GM23248 (cell line): ENCODE data around the gene SLC43A2. TPM values are rescaled to one million over a fixed set of nuclear protein-coding genes. Genes with fewer than 3 reads are reported as not detected.
A peak's percentile ranks its signal among the peaks of the same experiment; 100 is the strongest.

Source experiments
- DNase-seq: peaks from one replicate; pipeline ENCODE4 v3.0.0-alpha.2; 2015
- H2AFZ ChIP-seq: fragments of 200-600 bp; sonication (generic); 2 replicates; pipeline ENCODE4 v1.6.1; 2016; ENCODE audit warnings: antibody characterized with exemption
- H3F3A ChIP-seq: fragments of 200-600 bp; sonication (generic); 2 replicates; pipeline ENCODE4 v1.6.1; 2016; ENCODE audit warnings: mild to moderate bottlenecking, antibody characterized with exemption, mixed run types; ENCODE audit not compliant: insufficient read depth
- H3K27ac ChIP-seq: fragments of 200-600 bp; sonication (generic); 2 replicates; pipeline ENCODE4 v1.5.1; 2016; ENCODE audit warnings: mild to moderate bottlenecking
- H3K27me3 ChIP-seq: fragments of 200-600 bp; sonication (generic); replicated peaks from 2 replicates; pipeline ENCODE4 v1.6.1; 2016; ENCODE audit warnings: mild to moderate bottlenecking; ENCODE audit not compliant: insufficient read depth
- H3K36me3 ChIP-seq: fragments of 200-600 bp; sonication (generic); 2 replicates; pipeline ENCODE4 v1.6.1; 2016; ENCODE audit warnings: low read depth, mild to moderate bottlenecking
- H3K4me1 ChIP-seq: fragments of 200-600 bp; sonication (generic); 2 replicates; pipeline ENCODE4 v1.6.1; 2016; ENCODE audit warnings: mild to moderate bottlenecking; ENCODE audit not compliant: insufficient read depth
- H3K4me2 ChIP-seq: fragments of 200-600 bp; sonication (generic); one replicate; pipeline ENCODE4 v1.6.1; 2016; ENCODE audit warnings: mild to moderate bottlenecking; ENCODE audit not compliant: unreplicated experiment
- H3K4me3 ChIP-seq: fragments of 200-600 bp; sonication (generic); 2 replicates; pipeline ENCODE4 v1.5.1; 2016; ENCODE audit warnings: mild to moderate bottlenecking
- H3K79me2 ChIP-seq: fragments of 200-600 bp; sonication (generic); 2 replicates; pipeline ENCODE4 v1.6.1; 2016; ENCODE audit warnings: mild to moderate bottlenecking; ENCODE audit not compliant: insufficient read depth
- H3K9ac ChIP-seq: fragments of 200-600 bp; sonication (generic); 2 replicates; pipeline ENCODE4 v1.6.1; 2016; ENCODE audit warnings: mild to moderate bottlenecking
- H3K9me2 ChIP-seq: fragments of 200-600 bp; sonication (generic); 2 replicates; pipeline ENCODE4 v1.6.1; 2016; ENCODE audit warnings: mixed run types, mild to moderate bottlenecking, moderate library complexity; ENCODE audit not compliant: insufficient read depth
- H3K9me3 ChIP-seq: fragments of 200-600 bp; sonication (generic); one replicate; pipeline ENCODE4 v1.6.1; 2017; ENCODE audit warnings: low read depth
- H4K20me1 ChIP-seq: fragments of 200-600 bp; sonication (generic); 2 replicates; pipeline ENCODE4 v1.6.0; 2016; ENCODE audit not compliant: insufficient read depth
- EZH2 ChIP-seq: fragments of 200-600 bp; sonication (generic); IDR thresholded peaks from 2 replicates; pipeline ENCODE4 v1.6.1; 2018; ENCODE audit warnings: antibody characterized with exemption, mild to moderate bottlenecking; ENCODE audit not compliant: insufficient read depth, poor library complexity, severe bottlenecking
- EZH2phosphoT487 ChIP-seq: fragments of 200-600 bp; sonication (generic); IDR thresholded peaks from 2 replicates; pipeline ENCODE4 v1.6.1; 2018; ENCODE audit warnings: antibody characterized with exemption, moderate library complexity, mild to moderate bottlenecking, low read depth; ENCODE audit not compliant: insufficient read depth
- WGBS, 2 experiments: methylation state at CpG; one replicate each; pipeline ENCODE4 v1.1.6; 2015 to 2017; ENCODE audit warnings: low lambda C conversion rate in 2 of 2, low coverage in 1 of 2; ENCODE audit errors: missing lambda C conversion rate in 2 of 2; 5-methylcytosine and 5-hydroxymethylcytosine counted together
- in situ Hi-C: fragments of 300-500 bp; cut with MboI; formaldehyde crosslinking; loops from 2 replicates; pipeline ENCODE4 v1.15.0; 2020
- polyA plus RNA-seq: library from polyadenylated mRNA; unstranded; fragments of >200 nt; fragmentation: Nextera tagmentation; extraction: Ambion mirVana; gene quantifications from 2 replicates; pipeline ENCODE4 v1.2.1, GENCODE V29; 2016
- total RNA-seq: library from RNA; depleted of rRNA; stranded (reverse); fragments of >200 nt; shearing (Covaris generic); gene quantifications from 2 replicates; pipeline ENCODE4 v1.2.3, GENCODE V29; 2014

SLC43A2 gene
- total and polyA plus RNA-seq, 2 experiments from 2014 or later, result 6.0 to 8.6 TPM

DNA sequence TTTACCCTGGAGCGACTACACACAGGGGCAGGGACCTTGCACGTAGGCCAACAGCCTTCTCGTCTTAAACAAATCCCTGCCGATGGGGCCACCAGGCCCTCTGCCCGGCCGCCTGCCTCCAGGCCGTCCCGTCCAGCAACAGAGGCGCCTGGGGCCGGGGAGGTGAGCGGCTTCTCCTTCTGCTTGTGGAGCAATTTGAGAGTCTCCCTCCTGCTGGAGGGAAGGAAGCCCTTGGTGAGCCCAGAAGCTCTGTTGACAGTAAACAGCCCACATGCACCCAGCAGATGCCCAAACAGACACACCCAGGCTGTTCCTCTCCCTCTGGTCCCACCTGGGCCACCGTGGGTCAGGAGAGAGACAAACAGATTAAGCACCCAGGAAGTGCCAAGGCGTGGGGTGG is 8.1 kb downstream of the SLC43A2 start:
- Histone ChIP-seq H3K4me2 (no peak overlapping the region), H3K4me3 (no peak overlapping the region), H3K27me3 (no peaks in the 10 kb centered on the region), H4K20me1 (no peaks in the 10 kb centered on the region), H3K27ac (no peak overlapping the region), H3K9me2 (no peaks in the 10 kb centered on the region), H3K36me3 (no peaks in the 10 kb centered on the region), H3K9ac (no peak overlapping the region), H2AFZ (no peak overlapping the region), H3F3A (no peaks in the 10 kb centered on the region), H3K9me3 (no peaks in the 10 kb centered on the region), H3K79me2 (no peaks in the 10 kb centered on the region), H3K4me1 (peaks cover 4% of the 10 kb centered on the region; the same call in 1 of the 2 replicates)
- no peak for TF ChIP-seq EZH2phosphoT487
- no peak for TF ChIP-seq EZH2
- no peak for DNase-seq
- 88 to 92% methylated on average over 13 of the region's 13 CpGs for WGBS, 2 experiments
- in situ Hi-C loops, result no loop called here

DNA sequence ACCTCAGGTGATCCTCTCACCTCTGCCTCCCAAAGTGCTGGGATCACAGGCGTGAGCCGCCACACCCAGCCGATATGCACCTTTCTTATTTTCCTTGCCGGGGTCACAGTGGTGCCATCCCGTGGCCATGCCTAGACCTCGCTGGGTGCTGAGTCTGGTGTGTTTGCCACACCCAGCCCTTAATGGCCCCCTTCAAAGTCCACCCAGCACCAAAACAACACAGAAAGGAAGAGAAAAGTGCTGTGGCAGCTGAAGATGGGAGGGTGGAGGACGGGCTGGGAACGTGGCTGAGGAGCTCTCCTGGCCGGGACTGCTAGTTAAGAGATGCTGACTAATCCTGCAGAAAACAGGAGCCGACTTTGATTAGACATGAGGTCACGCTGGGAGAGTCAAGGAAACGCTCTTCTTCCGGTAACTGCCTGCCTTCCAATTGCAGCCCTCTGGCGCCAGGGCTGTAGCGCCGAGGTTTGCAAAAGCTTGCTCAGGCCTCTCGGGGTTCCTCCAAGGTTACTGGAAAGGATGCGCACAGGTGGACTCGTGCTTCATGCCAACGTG is 10.9 kb downstream of the SLC43A2 start:
- Histone ChIP-seq H3K36me3 (no peaks in the 10 kb centered on the region), H3K4me3 (no peak overlapping the region), H3K27me3 (no peaks in the 10 kb centered on the region), H3K27ac (peak overlapping the region; percentile 71), H3K79me2 (no peaks in the 10 kb centered on the region), H3K9me3 (no peaks in the 10 kb centered on the region), H3K9me2 (no peaks in the 10 kb centered on the region), H4K20me1 (no peaks in the 10 kb centered on the region), H3K9ac (peak overlapping the region; percentile 64), H3F3A (no peaks in the 10 kb centered on the region), H3K4me1 (peaks cover 4% of the 10 kb centered on the region; the same call in 1 of the 2 replicates), H2AFZ (peak overlapping the region; percentile 85), H3K4me2 (peak overlapping the region; percentile 59)
- DNase-seq, result peak; percentile 94
- WGBS, 2 experiments, result 46 to 49% methylated on average over 20 of the region's 20 CpGs
- TF ChIP-seq EZH2phosphoT487, result no peak
- TF ChIP-seq EZH2, result no peak
- in situ Hi-C loops, result no loop called here

DNA sequence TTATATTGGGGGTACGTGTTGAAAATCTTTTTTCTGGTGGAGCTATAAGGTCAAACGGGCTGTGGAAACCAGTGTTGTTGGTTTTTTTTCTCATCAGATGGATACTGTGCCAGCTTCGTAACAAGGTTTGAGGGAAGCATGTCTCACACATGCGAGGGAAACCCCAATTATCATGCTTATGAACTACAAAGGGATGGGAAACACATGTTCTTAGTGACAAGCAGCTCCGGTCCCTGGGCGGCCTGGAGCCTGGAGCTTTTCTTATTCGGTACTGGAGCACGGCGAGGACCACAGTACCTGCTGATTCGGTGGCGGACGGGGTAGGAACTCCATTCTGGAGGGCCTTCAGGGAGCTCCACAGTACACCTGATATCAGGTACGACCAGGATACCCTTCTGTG is 12.5 kb downstream of the SLC43A2 start:
- Histone ChIP-seq H3K36me3 (no peaks in the 10 kb centered on the region), H3K9me2 (no peaks in the 10 kb centered on the region), H3K27me3 (no peaks in the 10 kb centered on the region), H3K9me3 (no peaks in the 10 kb centered on the region), H2AFZ (no peak overlapping the region), H3K79me2 (no peaks in the 10 kb centered on the region), H3K4me1 (peaks cover 4% of the 10 kb centered on the region; the same call in 1 of the 2 replicates), H3K27ac (no peak overlapping the region), H3F3A (no peaks in the 10 kb centered on the region), H3K4me3 (no peak overlapping the region), H3K9ac (no peak overlapping the region), H3K4me2 (no peak overlapping the region), H4K20me1 (no peaks in the 10 kb centered on the region)
- DNase-seq, result no peak
- in situ Hi-C loops, result no loop called here
- 81% methylated on average over 13 of the region's 13 CpGs for WGBS, 2 experiments
- TF ChIP-seq EZH2 (no peak), EZH2phosphoT487 (no peak)

DNA sequence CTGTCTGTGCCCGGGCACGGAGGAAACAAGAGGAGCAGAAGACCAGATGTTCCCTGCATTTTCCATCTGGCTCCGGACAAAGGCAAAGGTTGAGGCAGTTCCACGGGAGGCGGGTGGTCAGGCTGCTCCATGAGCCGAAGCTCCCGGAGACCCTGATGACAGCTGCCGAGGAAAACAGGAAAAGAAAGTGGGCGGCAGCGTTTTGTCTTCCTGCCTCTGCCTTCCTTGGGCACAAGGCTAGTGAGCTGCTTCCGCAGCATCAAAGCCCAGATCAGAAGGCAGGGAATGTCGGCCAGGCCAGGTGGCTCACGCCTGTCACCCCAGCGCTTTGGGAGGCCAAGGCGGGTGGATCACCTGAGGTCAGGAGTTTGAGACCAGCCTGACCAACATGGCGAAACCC is 16.2 kb downstream of the SLC43A2 start:
- Histone ChIP-seq H3K9me2 (no peaks in the 10 kb centered on the region), H3K27me3 (no peaks in the 10 kb centered on the region), H3K4me2 (no peak overlapping the region), H3K4me1 (peaks cover 2% of the 10 kb centered on the region), H3K4me3 (no peak overlapping the region), H4K20me1 (no peaks in the 10 kb centered on the region), H3K9me3 (no peaks in the 10 kb centered on the region), H3K9ac (no peak overlapping the region), H3K36me3 (no peaks in the 10 kb centered on the region), H3F3A (no peaks in the 10 kb centered on the region), H2AFZ (no peak overlapping the region), H3K79me2 (no peaks in the 10 kb centered on the region), H3K27ac (no peak overlapping the region)
- in situ Hi-C loops, result no loop called here
- no peak for DNase-seq
- no peak for TF ChIP-seq EZH2
- no peak for TF ChIP-seq EZH2phosphoT487
- WGBS, 2 experiments, result 79 to 81% methylated on average over 16 of the region's 16 CpGs

DNA sequence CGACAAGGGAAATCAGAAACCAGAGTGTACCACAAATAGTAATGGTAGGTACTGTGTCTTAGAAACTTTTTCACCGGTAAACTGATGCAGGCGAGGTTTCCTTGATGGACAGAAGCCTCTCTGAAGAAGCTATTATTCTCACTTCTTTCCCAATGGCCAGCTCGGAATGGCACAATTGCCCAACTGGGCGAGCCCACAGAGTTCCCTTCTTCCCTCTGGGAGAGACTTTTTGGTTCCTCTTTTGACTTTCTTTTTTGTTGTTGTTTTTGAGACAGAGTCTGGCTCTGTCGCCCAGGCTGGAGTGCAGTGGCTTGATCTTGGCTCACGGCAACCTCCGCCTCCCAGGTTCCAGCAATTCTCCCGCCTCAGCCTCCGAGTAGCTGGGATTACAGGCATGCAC is 16.9 kb downstream of the SLC43A2 start:
- in situ Hi-C loops, result no loop called here
- Histone ChIP-seq H3K4me2 (no peak overlapping the region), H3K36me3 (no peaks in the 10 kb centered on the region), H3F3A (no peaks in the 10 kb centered on the region), H3K27ac (no peak overlapping the region), H3K4me3 (no peak overlapping the region), H3K4me1 (peaks cover 5% of the 10 kb centered on the region; the same call in 1 of the 2 replicates), H2AFZ (no peak overlapping the region), H3K27me3 (no peaks in the 10 kb centered on the region), H3K9ac (no peak overlapping the region), H3K79me2 (no peaks in the 10 kb centered on the region), H3K9me3 (no peaks in the 10 kb centered on the region), H3K9me2 (no peaks in the 10 kb centered on the region), H4K20me1 (no peaks in the 10 kb centered on the region)
- WGBS, 2 experiments, result 67 to 71% methylated on average over 10 of the region's 10 CpGs
- DNase-seq, result no peak
- no peak for TF ChIP-seq EZH2
- no peak for TF ChIP-seq EZH2phosphoT487
